IPS-20b (cell line): Measurements from ENCODE around the gene WNT16.

Experiments used
- H3K27ac ChIP-seq: one replicate; pipeline ENCODE4 v1.5.1; 2013; ENCODE audit warnings: low read length
- H3K27me3 ChIP-seq: 2 replicates; pipeline ENCODE4 v1.6.1; 2013; ENCODE audit warnings: mild to moderate bottlenecking, low read length, inconsistent platforms; ENCODE audit not compliant: insufficient read depth
- H3K36me3 ChIP-seq: 2 replicates; pipeline ENCODE4 v1.6.1; 2013; ENCODE audit warnings: low read depth, mild to moderate bottlenecking, inconsistent platforms, low read length, moderate library complexity; ENCODE audit not compliant: insufficient read depth
- H3K4me1 ChIP-seq: 2 replicates; pipeline ENCODE4 v1.6.1; 2013; ENCODE audit warnings: mild to moderate bottlenecking, control low read depth, inconsistent platforms, low read length, moderate library complexity; ENCODE audit not compliant: insufficient read depth
- H3K4me3 ChIP-seq: 2 replicates; pipeline ENCODE4 v1.5.1; 2013; ENCODE audit warnings: mild to moderate bottlenecking, low read length, inconsistent platforms
- H3K9ac ChIP-seq: 2 replicates; pipeline ENCODE4 v1.6.1; 2013; ENCODE audit warnings: low read depth, mild to moderate bottlenecking, inconsistent platforms, low read length, moderate library complexity
- H3K9me3 ChIP-seq: 2 replicates; pipeline ENCODE4 v1.6.1; 2013; ENCODE audit warnings: mild to moderate bottlenecking, low read depth, low read length, inconsistent platforms; ENCODE audit not compliant: insufficient read depth

The WNT16 gene

GRCh38 chr7:121355574-121355973, 26.8 kb downstream of the WNT16 start:
- peaks cover 7% of the 10 kb centered on the region; the same call in 1 of the 2 replicates for H3K4me1 ChIP-seq
- H3K36me3 ChIP-seq: peaks cover 76% of the 10 kb centered on the region
- no peak overlapping the region for H3K4me3 ChIP-seq
- no peaks in the 10 kb centered on the region for H3K9me3 ChIP-seq
- no peak overlapping the region for H3K9ac ChIP-seq
- H3K27ac ChIP-seq: no peak overlapping the region
- no peaks in the 10 kb centered on the region for H3K27me3 ChIP-seq

- peaks cover 11% of the 10 kb centered on the region; the same call in 1 of the 2 replicates for H3K4me1 ChIP-seq
- no peak overlapping the region for H3K27ac ChIP-seq
- no peak overlapping the region for H3K4me3 ChIP-seq
- no peak overlapping the region for H3K9ac ChIP-seq
- H3K27me3 ChIP-seq: no peaks in the 10 kb centered on the region
- no peaks in the 10 kb centered on the region for H3K9me3 ChIP-seq
- peaks cover 69% of the 10 kb centered on the region for H3K36me3 ChIP-seq
These were observed 31.8 kb downstream of the WNT16 start for GRCh38 chr7:121360564-121360963.

GRCh38 chr7:121366852-121367431, 38.1 kb downstream of the WNT16 start:
- Histone ChIP-seq H3K27ac (no peak overlapping the region), H3K9me3 (no peaks in the 10 kb centered on the region), H3K4me1 (peaks cover 10% of the 10 kb centered on the region; the same call in 1 of the 2 replicates)

GRCh38 chr7:121369462-121369861, 40.7 kb downstream of the WNT16 start:
- H3K9me3 ChIP-seq: no peaks in the 10 kb centered on the region
- H3K4me3 ChIP-seq: no peak overlapping the region
- H3K9ac ChIP-seq: no peak overlapping the region
- no peaks in the 10 kb centered on the region for H3K27me3 ChIP-seq
- no peak overlapping the region for H3K27ac ChIP-seq
- H3K4me1 ChIP-seq: peaks cover 9% of the 10 kb centered on the region; the same call in 1 of the 2 replicates
- H3K36me3 ChIP-seq: peaks cover 66% of the 10 kb centered on the region

More at GRCh38 chr7:121366852-121367431, 38.1 kb downstream of the WNT16 start:
- no peak overlapping the region for H3K4me3 ChIP-seq
- H3K27me3 ChIP-seq: no peaks in the 10 kb centered on the region
- peaks cover 73% of the 10 kb centered on the region for H3K36me3 ChIP-seq
- no peak overlapping the region for H3K9ac ChIP-seq

GRCh38 chr7:121371367-121371766, 42.6 kb downstream of the WNT16 start:
- peaks cover 78% of the 10 kb centered on the region for H3K36me3 ChIP-seq
- no peaks in the 10 kb centered on the region for H3K27me3 ChIP-seq
- no peak overlapping the region for H3K4me3 ChIP-seq
- peaks cover 6% of the 10 kb centered on the region; the same call in 1 of the 2 replicates for H3K4me1 ChIP-seq
- H3K9ac ChIP-seq: no peak overlapping the region
- H3K27ac ChIP-seq: no peak overlapping the region
- no peaks in the 10 kb centered on the region for H3K9me3 ChIP-seq

- no peaks in the 10 kb centered on the region for H3K27me3 ChIP-seq
- no peaks in the 10 kb centered on the region for H3K9me3 ChIP-seq
- peaks cover 6% of the 10 kb centered on the region; the same call in 1 of the 2 replicates for H3K4me1 ChIP-seq
- no peak overlapping the region for H3K9ac ChIP-seq
- no peak overlapping the region for H3K4me3 ChIP-seq
- no peak overlapping the region for H3K27ac ChIP-seq
- peaks cover 78% of the 10 kb centered on the region for H3K36me3 ChIP-seq
These were observed 43.1 kb downstream of the WNT16 start for GRCh38 chr7:121371883-121372282.

GRCh38 chr7:121372376-121373010, 43.7 kb downstream of the WNT16 start:
- Histone ChIP-seq H3K9ac (no peak overlapping the region), H3K4me3 (no peak overlapping the region), H3K27ac (no peak overlapping the region), H3K36me3 (peaks cover 78% of the 10 kb centered on the region), H3K9me3 (no peaks in the 10 kb centered on the region), H3K4me1 (peaks cover 3% of the 10 kb centered on the region; the same call in 1 of the 2 replicates), H3K27me3 (no peaks in the 10 kb centered on the region)

- Histone ChIP-seq H3K9me3 (no peaks in the 10 kb centered on the region), H3K36me3 (peaks cover 80% of the 10 kb centered on the region), H3K4me3 (no peak overlapping the region), H3K4me1 (no peaks in the 10 kb centered on the region; the same call in 1 of the 2 replicates), H3K27ac (no peak overlapping the region), H3K27me3 (no peaks in the 10 kb centered on the region), H3K9ac (no peak overlapping the region)
These were observed 44.4 kb downstream of the WNT16 start for GRCh38 chr7:121373177-121373576.

- Histone ChIP-seq H3K9me3 (no peaks in the 10 kb centered on the region), H3K9ac (no peak overlapping the region), H3K27me3 (no peaks in the 10 kb centered on the region), H3K36me3 (peaks cover 75% of the 10 kb centered on the region), H3K4me3 (no peak overlapping the region), H3K4me1 (no peaks in the 10 kb centered on the region), H3K27ac (no peak overlapping the region)
These were observed 48.2 kb downstream of the WNT16 start for GRCh38 chr7:121376979-121377378.

GRCh38 chr7:121379930-121380329, 51.1 kb downstream of the WNT16 start:
- no peak overlapping the region for H3K4me3 ChIP-seq
- peaks cover 62% of the 10 kb centered on the region for H3K36me3 ChIP-seq
- H3K4me1 ChIP-seq: no peaks in the 10 kb centered on the region; the same call in 1 of the 2 replicates
- no peaks in the 10 kb centered on the region for H3K27me3 ChIP-seq
- H3K9ac ChIP-seq: no peak overlapping the region
- no peak overlapping the region for H3K27ac ChIP-seq
- no peaks in the 10 kb centered on the region for H3K9me3 ChIP-seq

- Histone ChIP-seq H3K27ac (no peak overlapping the region), H3K4me1 (no peaks in the 10 kb centered on the region; the same call in 1 of the 2 replicates), H3K4me3 (no peak overlapping the region), H3K36me3 (peaks cover 36% of the 10 kb centered on the region), H3K9me3 (no peaks in the 10 kb centered on the region), H3K27me3 (no peaks in the 10 kb centered on the region), H3K9ac (no peak overlapping the region)
These were observed 53.7 kb downstream of the WNT16 start for GRCh38 chr7:121382473-121382872.
